Cerebellar cortex (tissue), 1 donor: ENCODE measurements around the gene DCAF11.

Experiments
- DNase-seq: peaks from one replicate; pipeline ENCODE4 v3.0.0-alpha.2; 2015; ENCODE audit warnings: low spot score

The DCAF11 gene

DNA sequence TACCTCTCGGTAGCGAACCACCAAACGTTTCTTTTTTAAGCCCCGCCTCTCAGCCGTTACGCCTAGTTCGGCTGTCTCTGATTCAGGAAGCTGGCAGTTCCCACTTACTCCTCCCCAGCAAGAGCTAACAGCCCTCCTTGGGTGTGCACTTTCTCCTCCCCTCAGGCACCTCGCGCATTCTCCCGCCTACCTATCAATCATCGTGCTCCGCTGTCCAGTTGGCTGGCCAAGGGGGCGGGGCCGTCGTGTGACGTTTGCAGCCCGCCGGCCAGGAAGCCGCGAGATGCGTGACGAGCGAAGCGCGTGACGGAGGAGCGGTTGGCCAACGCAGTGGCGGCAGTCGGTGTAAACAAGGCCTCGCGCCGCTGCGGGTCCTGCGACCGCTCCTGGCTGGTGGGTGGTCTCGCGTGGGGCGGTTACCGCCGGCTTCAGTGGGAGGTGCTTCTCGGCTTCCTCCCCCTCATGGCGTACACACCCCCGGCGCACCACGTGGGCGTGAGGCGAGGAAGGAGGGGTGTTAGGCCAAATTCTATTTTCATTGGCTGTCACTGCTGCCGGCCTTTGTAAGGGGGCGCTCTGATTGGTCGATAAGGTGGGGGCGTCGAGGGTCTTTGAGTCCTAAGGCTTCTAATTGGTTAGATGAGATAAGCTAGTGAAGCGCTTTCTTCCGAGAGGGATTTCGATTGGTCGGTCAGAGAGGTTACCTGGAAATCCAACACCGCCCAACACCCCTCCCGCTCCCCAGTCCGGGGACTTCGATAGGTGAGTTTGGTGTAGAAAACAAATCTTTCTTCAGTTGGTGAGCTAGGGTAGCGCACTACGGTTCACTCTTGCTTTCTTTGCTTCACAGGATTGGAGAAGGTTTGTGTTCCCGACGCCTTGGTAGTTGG lies at the start of gene DCAF11, which contains the start of gene NRL:
TSS of gene DCAF11 (plus strand) at position 246 of the 890 bp plus-strand sequence. CDS start 818 bp downstream, outside the sequence.
TSS of gene NRL (minus strand) at position 418 of the 890 bp plus-strand sequence. CDS start 32,101 bp downstream, outside the sequence.
- peak; percentile 100 for DNase-seq

- DNase-seq: no peak
Measured at GRCh38 chr14:24064856-24065255, 49.7 kb upstream of the DCAF11 start.

DNA sequence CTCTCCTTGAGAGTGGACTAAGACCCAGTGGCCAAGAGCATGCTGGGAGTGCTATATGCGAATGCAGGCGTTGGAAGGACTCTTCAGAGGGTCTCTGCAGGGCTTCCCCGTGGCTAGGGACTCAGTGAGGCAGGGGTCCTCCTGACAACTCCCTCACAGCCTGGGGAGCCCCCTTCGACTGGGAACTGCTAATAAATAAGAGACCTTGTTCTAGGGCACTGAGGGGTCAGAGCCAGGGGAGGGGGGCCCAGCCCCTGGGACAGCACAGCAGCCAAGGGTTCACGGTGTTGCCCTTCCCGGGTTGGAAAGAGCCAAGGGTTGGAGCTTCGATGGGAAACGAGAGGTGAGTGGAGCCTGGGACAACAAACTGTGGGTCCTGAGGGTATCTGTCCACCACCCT lies 49.2 kb upstream of the DCAF11 start:
- no peak for DNase-seq

DNA sequence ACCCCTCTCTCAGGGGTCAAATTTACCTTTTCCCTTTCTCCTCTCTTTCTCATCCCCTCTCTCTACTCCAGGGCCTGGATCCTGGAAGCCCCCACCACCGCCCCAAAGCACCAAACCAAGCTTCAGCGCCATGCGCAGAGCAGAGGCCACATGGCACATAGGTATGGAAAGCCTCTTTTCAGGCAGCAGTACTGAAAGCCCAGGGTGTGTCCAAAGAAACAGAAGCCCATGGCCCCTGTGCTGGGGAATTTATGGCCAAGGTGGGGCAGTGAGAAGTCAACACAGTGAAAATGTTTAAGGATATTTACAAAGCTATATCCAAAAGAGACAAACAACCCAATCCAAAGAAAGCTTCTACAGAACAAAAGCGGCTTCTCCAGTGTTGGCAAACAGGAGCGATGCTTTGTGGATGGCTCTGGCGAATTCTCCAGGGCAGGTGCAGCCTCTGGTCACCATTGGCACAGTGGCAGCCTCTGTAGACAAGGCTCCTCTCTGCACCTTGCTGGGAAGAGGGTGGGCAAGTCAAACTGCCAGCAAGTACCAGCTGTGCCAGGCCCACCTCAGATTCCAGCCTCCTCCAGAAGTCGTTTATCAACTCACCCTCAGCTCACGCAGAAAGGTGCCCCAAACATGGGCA lies 48.0 kb upstream of the DCAF11 start:
- DNase-seq: no peak

GRCh38 chr14:24067133-24068082 lies 47.2 kb upstream of the DCAF11 start:
- no peak for DNase-seq

DNA sequence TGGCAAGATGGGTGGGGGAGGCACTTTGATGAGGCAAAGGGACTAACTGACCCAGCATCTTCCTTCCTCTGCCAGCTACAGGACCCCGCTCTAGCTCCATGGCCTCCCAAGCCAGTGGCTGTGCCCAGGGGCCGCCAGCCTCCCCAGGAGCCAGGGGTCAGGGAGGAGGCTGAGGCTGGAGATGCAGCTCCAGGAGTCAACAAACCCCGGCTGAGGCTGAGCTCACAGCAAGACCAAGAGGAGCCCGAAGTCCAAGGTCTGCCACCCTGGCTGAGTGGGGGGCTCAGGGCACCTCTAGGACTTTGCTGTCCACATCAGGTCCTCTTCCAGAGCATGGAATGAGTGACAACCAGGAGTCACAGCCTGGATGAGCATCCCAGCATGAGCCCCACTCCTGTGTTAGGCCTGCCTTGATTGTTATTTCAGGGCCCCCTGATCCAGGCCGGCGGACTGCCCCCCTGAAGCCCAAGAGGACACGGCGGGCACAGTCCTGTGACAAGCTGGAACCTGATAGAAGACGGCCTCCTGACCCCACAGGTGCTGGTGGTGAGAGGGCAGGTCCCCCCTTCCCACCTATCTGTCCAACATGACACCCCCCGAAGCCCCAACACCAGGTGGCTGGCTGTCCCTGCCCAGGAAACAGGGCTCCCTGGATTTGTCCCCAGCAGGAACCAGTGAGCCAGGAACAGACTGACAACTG lies 45.7 kb upstream of the DCAF11 start:
- no peak for DNase-seq

DNA sequence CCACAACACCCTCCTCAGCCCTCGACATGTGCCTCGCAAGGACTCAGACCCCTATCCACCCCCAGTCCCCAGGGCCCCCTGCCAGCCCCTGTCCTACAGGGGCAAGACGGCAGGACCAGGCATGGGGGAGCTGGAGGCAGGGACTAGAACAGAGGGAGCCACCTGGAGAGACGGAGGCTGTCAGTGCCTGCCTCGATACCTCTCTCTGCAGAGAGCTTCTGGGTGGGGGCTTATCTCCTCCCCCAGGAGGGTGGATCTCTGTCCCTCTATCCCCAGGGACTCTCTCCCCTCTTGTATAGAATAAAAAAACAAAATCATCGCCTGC lies 45.2 kb upstream of the DCAF11 start:
- DNase-seq: no peak

GRCh38 chr14:24070285-24071143 lies 44.1 kb upstream of the DCAF11 start:
- peak; percentile 63 for DNase-seq

DNA sequence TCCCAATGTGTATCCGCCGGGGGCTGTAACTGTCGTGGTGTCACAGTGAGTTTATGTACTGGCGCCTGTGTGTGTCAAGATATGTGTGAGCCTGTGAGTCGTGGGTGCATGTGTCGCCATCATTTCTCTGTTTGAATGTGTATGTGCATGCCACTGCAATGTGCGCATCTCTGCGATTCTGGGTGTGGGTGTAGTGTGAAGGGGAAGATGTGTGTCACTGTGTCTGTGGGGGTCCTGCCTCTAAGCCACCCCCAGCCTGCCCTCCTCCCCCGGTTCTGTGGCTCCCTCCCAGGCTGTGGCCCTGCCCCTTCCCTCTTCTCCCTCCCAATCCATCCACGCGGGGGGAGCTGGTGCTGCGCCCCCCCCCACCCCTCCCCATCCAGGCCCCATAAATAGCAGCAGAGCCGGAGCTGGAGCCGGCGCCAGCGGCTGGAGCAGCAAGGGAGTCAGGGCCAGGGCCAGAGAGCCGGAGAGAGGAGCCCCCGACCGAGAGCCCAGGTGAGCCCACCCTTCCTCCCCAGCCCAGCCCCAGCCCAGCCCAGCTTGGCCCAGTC lies 43.4 kb upstream of the DCAF11 start, which contains the start of gene CPNE6:
TSS of gene CPNE6 (plus strand) at position 419 of the 554 bp plus-strand sequence. CDS start 1,375 bp downstream, outside the sequence.
- DNase-seq: peak; percentile 81

DNA sequence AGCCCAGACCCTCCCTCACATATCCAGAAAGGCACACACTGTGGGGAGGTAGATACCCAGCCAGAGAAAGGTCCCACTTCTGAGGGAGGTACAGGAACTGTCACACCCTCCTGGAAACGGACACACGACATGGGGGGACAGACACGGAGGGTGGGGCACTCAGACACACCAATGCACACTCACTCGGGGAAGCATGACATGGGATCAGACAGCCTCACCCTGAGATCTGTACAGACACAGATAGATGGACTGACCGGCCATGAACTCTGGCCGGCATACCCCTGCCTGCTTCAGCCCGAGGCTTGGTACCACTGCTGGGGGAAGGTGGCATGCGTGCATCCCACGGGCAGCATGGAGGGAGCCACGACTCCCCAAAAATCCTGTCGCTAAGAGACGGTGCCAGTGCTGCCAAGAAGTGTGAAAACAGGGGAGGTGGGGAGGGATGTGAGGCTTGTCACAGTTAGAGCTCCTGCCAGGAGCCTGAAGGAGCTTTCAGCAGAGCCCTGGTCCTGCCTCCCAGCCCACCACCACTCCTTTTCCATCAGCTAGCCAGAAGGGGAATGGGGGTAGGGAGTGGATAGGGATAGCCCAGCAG lies 42.6 kb upstream of the DCAF11 start:
- peak; percentile 43 for DNase-seq

GRCh38 chr14:24072436-24072835 lies 42.1 kb upstream of the DCAF11 start:
- DNase-seq: peak; percentile 49

GRCh38 chr14:24072881-24073877 lies 41.4 kb upstream of the DCAF11 start:
- no peak for DNase-seq

DNA sequence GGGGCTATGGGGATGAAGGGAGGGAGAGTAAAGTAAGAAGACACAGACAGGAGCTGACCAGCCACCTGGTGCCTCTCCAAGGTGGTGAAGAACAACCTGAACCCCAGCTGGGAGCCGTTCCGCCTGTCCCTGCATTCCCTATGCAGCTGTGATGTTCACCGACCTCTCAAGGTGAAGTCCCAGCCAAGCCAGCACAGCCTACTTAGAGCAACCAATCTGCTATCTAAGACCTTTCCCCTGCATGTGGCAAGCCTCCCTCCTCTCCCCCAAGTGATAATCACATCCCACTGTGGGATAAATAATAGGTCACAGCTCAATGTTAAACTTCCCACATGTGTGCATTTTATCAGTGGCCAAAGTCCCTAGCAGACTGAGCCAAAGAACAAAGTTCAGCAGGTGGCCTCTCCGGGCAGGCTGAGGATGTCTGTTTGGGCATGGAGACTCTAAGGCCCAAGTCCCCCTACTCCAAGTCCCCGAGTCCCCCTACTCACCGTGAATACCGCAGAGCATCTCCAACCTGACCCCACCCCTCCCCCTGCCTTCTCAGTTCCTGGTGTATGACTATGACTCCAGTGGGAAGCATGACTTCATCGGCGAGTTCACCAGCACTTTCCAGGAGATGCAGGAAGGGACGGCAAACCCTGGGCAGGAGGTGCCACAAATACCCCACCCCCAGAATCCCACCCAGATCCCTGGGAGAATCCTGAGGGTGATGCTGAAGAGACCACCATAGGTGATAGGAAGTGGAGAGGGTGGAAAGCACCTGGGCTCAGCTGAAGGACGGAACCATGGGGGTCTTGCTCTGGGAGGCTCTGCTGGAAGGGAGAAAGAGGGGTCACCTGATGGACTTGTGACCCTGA lies 39.7 kb upstream of the DCAF11 start:
- no peak for DNase-seq

GRCh38 chr14:24075485-24076301 lies 38.9 kb upstream of the DCAF11 start:
- no peak for DNase-seq

DNA sequence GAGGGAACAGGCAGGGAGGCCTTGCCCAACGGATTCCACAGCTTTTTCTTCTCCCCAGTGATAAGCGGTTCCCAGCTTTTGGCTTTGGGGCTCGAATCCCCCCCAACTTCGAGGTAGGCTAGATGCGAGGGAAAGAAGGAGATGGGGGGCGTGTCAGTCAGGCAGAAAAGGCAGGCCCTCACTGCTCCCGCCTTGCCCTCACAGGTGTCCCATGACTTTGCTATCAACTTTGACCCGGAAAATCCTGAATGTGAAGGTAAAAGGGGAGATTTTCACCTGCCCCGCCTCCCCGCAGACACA lies 38.3 kb upstream of the DCAF11 start:
- DNase-seq: no peak

DNA sequence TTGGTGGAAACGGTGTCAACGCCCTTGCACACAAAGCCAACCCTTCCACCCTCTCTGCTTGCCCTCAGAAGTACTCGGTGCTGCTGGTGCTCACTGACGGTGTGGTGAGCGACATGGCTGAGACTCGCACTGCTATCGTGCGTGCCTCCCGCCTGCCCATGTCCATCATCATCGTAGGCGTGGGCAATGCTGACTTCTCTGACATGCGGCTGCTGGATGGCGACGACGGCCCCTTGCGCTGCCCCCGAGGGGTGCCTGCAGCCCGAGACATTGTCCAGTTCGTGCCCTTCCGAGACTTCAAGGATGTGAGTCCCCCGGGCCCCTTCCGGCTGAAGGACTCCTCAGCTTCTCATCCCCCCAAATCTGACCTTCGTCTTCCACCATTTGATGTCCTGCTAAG lies 37.5 kb upstream of the DCAF11 start:
- DNase-seq: no peak

GRCh38 chr14:24078146-24078545 lies 36.4 kb upstream of the DCAF11 start:
- no peak for DNase-seq
